ENCODE results near the gene NAT16. TPM values are rescaled to one million over a fixed set of nuclear protein-coding genes. Genes with fewer than 3 reads are reported as not detected.

NAT16 gene
- polyA plus RNA-seq, 1 donor from 2014 or later, result 4.5 TPM

GRCh38 chr7:101129603-101130117 lies 50.4 kb downstream of the NAT16 start:
- Histone ChIP-seq H3K9me3 (ENCODE audit: low read length) (no peaks in the 10 kb centered on the region), H2AFZ (ENCODE audit: low read depth, low read length) (no peak overlapping the region), H3K9me2 (ENCODE audit: insufficient read depth, low read length) (no peaks in the 10 kb centered on the region), H3K27ac (ENCODE audit: low read length) (no peak overlapping the region), H3K4me2 (ENCODE audit: low read length) (no peak overlapping the region), H3K79me2 (replicated peaks; ENCODE audit: insufficient read depth, low read length) (no peaks in the 10 kb centered on the region), H3K9ac (ENCODE audit: low read length) (no peak overlapping the region), H3K4me3 (ENCODE audit: low read length) (no peak overlapping the region), H3K27me3 (ENCODE audit: insufficient read depth, low read depth, low read length) (no peaks in the 10 kb centered on the region), H4K20me1 (ENCODE audit: insufficient read depth) (no peaks in the 10 kb centered on the region), H3K36me3 (ENCODE audit: insufficient read depth, low read length) (no peaks in the 10 kb centered on the region), H3F3A (ENCODE audit: insufficient read depth, low read length, poor library complexity, severe bottlenecking) (no peaks in the 10 kb centered on the region)
- TF ChIP-seq TAF1 (IDR thresholded peaks at IDR 0.05; ENCODE audit: low read depth), result no peak
- TF ChIP-seq EP300 (conservative IDR thresholded peaks at IDR 0.05; ENCODE audit: poor library complexity, severe bottlenecking), result no peak
- no peak for TF ChIP-seq EZH2 (IDR thresholded peaks at IDR 0.05; ENCODE audit: borderline replicate concordance, insufficient read depth, low read length, poor library complexity, severe bottlenecking)
- no peak for TF ChIP-seq CTCF (IDR thresholded peaks at IDR 0.05; ENCODE audit: poor library complexity, severe bottlenecking)
- TF ChIP-seq SMC3 (conservative IDR thresholded peaks at IDR 0.05; ENCODE audit: poor library complexity), result no peak
- no peak for TF ChIP-seq REST (IDR thresholded peaks at IDR 0.05; ENCODE audit: borderline replicate concordance)
- TF ChIP-seq POLR2AphosphoS5 (IDR thresholded peaks at IDR 0.05), result no peak
- no peak for TF ChIP-seq RAD21 (conservative IDR thresholded peaks at IDR 0.05)
- no peak for TF ChIP-seq MXI1 (conservative IDR thresholded peaks at IDR 0.05; ENCODE audit: poor library complexity, severe bottlenecking)

- Histone ChIP-seq H3F3A (ENCODE audit: insufficient read depth, low read length, poor library complexity, severe bottlenecking) (no peaks in the 10 kb centered on the region), H3K9me3 (ENCODE audit: low read length) (no peaks in the 10 kb centered on the region), H3K27me3 (ENCODE audit: insufficient read depth, low read depth, low read length) (no peaks in the 10 kb centered on the region), H3K9me2 (ENCODE audit: insufficient read depth, low read length) (no peaks in the 10 kb centered on the region), H2AFZ (ENCODE audit: low read depth, low read length) (no peak overlapping the region), H3K36me3 (ENCODE audit: insufficient read depth, low read length) (no peaks in the 10 kb centered on the region), H3K4me2 (ENCODE audit: low read length) (no peak overlapping the region), H3K4me3 (ENCODE audit: low read length) (no peak overlapping the region), H3K79me2 (replicated peaks; ENCODE audit: insufficient read depth, low read length) (no peaks in the 10 kb centered on the region), H3K9ac (ENCODE audit: low read length) (no peak overlapping the region), H3K27ac (ENCODE audit: low read length) (no peak overlapping the region), H4K20me1 (ENCODE audit: insufficient read depth) (no peaks in the 10 kb centered on the region)
- TF ChIP-seq TAF1 (IDR thresholded peaks at IDR 0.05; ENCODE audit: low read depth) (no peak), MXI1 (conservative IDR thresholded peaks at IDR 0.05; ENCODE audit: poor library complexity, severe bottlenecking) (no peak), CTCF (IDR thresholded peaks at IDR 0.05; ENCODE audit: poor library complexity, severe bottlenecking) (no peak), SMC3 (conservative IDR thresholded peaks at IDR 0.05; ENCODE audit: poor library complexity) (no peak), EZH2 (IDR thresholded peaks at IDR 0.05; ENCODE audit: borderline replicate concordance, insufficient read depth, low read length, poor library complexity, severe bottlenecking) (no peak)
Measured at GRCh38 chr7:101128040-101128834, 51.9 kb downstream of the NAT16 start.
